Lung (tissue), 12 donors: ENCODE results near the gene RPUSD4. TPM values are rescaled to one million over a fixed set of nuclear protein-coding genes. Genes with fewer than 3 reads are reported as not detected.
A peak's percentile ranks its signal among the peaks of the same experiment; 100 is the strongest.

Source experiments
- ATAC-seq: fragments of 200-7000 bp; cut with Tn5 transposase; one replicate; pipeline ENCODE4 v1.9.1; 2020; ENCODE audit warnings: moderate number of reproducible peaks; ENCODE audit not compliant: insufficient read depth, low FRiP score
- DNase-seq, 3 donors: peaks; one replicate each; pipeline ENCODE4 v3.0.0-alpha.2; 2013 to 2017
- H3K27ac ChIP-seq, 2 donors: one replicate each; pipeline ENCODE4 v1.5.1; 2013; ENCODE audit warnings: mild to moderate bottlenecking in 2 of 2, moderate library complexity in 2 of 2, control low read depth in 1 of 2, inconsistent platforms in 1 of 2, low read depth in 1 of 2, low read length in 1 of 2
- H3K27me3 ChIP-seq, 3 donors: one replicate each; pipeline ENCODE4 v1.5.1; 2013; ENCODE audit warnings: low read length in 2 of 3; ENCODE audit not compliant: control insufficient read depth in 3 of 3, insufficient read depth in 3 of 3
- H3K36me3 ChIP-seq, 4 donors: one replicate each; pipeline ENCODE4 v1.5.1; 2013; ENCODE audit warnings: low read length in 4 of 4, mild to moderate bottlenecking in 1 of 4, moderate library complexity in 1 of 4; ENCODE audit not compliant: control insufficient read depth in 4 of 4, insufficient read depth in 4 of 4
- H3K4me1 ChIP-seq, 5 donors: one replicate each; pipeline ENCODE4 v1.5.1; 2013; ENCODE audit warnings: low read length in 5 of 5, mild to moderate bottlenecking in 2 of 5, moderate library complexity in 1 of 5; ENCODE audit not compliant: control insufficient read depth in 5 of 5, insufficient read depth in 5 of 5
- H3K4me3 ChIP-seq: one replicate; pipeline ENCODE4 v1.5.1; 2013; ENCODE audit warnings: mild to moderate bottlenecking, control low read depth, moderate library complexity
- H3K9ac ChIP-seq, 2 donors: one replicate each; pipeline ENCODE4 v1.5.1; 2013; ENCODE audit warnings: low read length in 2 of 2, control low read depth in 1 of 2; ENCODE audit not compliant: insufficient read depth in 1 of 2
- H3K9me3 ChIP-seq, 4 donors: one replicate each; pipeline ENCODE4 v1.5.1; 2013; ENCODE audit warnings: low read length in 3 of 4, mild to moderate bottlenecking in 1 of 4, moderate library complexity in 1 of 4; ENCODE audit not compliant: control insufficient read depth in 4 of 4, insufficient read depth in 3 of 4
- CTCF ChIP-seq: IDR thresholded peaks from 2 replicates; pipeline ENCODE4 v1.5.1; 2012; ENCODE audit warnings: mild to moderate bottlenecking; ENCODE audit errors: control extremely low read depth, extremely low read depth
- WGBS, 2 donors: extraction: QIAGEN DNeasy Blood & Tissue Kit; methylation state at CpG; one replicate each; pipeline ENCODE4 v1.1.7; 2013; 5-methylcytosine and 5-hydroxymethylcytosine counted together
- polyA plus RNA-seq, 2 donors: library from polyadenylated mRNA; stranded (reverse); fragments of 200-250 nt; gene quantifications; one replicate each; pipeline ENCODE4 v1.2.1, GENCODE V29; 2013
- total RNA-seq, 2 donors: library from RNA; depleted of rRNA in 1 of 2; stranded (reverse); fragments of >200 nt in 1 of 2; gene quantifications; one replicate each; pipeline ENCODE4 v1.2.1, GENCODE V29; 2014 to 2021
- donor health status: control.
- donor health status: control.
- donor health status: Bipolar disorder and iron deficiency.
- donor health status: healthy.
- donor health status: DM: yes; HTN: yes; CAD: no.

Gene RPUSD4
- total and polyA plus RNA-seq, 4 donors, result 13.3 to 27.8 (median 19.8) TPM

DNA sequence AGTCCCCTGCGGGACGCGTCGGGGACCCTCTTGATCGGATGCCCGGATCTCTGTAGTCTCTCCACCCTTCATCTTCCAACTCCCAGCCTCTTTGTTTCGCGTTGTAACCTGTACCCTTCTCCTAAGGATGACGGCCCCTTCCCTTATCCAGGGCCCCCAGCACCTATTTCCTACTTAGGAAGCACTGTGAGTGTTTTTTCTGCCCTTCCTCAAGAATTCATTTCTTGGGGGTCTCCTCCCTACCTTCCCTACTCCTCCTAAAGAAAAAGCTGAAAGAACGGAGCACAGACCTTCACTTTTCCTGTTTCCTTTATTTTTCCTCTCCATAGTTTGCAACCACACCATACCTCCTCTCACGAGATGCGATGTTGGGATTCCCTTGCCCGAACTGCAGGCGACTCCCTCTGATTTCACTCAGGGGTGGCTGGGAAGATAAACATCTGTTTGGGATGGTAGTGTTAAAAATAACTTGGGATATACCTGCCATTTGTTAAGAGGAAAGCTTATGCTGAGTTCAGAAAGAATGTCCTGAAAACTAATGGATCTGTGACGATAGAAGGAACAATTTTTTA, 725 bp upstream of the RPUSD4 start:
- H3K27me3 ChIP-seq, result no peaks in the 10 kb centered on the region
- peak overlapping the region; percentile 0 to 21 for H3K27ac ChIP-seq
- H3K36me3 ChIP-seq, result peaks cover 3 to 12% (median 5%) of the 10 kb centered on the region in 4 donors
- no peak for TF ChIP-seq CTCF
- H3K4me1 ChIP-seq, result peaks cover 6 to 22% (median 14%) of the 10 kb centered on the region in 5 donors
- ATAC-seq (no peak), DNase-seq (peak in 1 of 3 donors; percentile 13)
- WGBS, 2 donors, result 3 to 4% methylated on average over 15 of the region's 15 CpGs
- peak overlapping the region; percentile 95 for H3K4me3 ChIP-seq
- no peaks in the 10 kb centered on the region for H3K9me3 ChIP-seq
- H3K9ac ChIP-seq, result peak overlapping the region; percentile 48 to 72

- TF ChIP-seq CTCF, result no peak
- Histone ChIP-seq H3K4me3 (peak overlapping the region; percentile 95), H3K27ac (peak overlapping the region; percentile 62 to 76), H3K27me3 (no peaks in the 10 kb centered on the region), H3K36me3 (peaks cover 3 to 17% (median 5%) of the 10 kb centered on the region in 4 donors), H3K4me1 (peaks cover 4 to 22% (median 14%) of the 10 kb centered on the region in 5 donors), H3K9me3 (no peaks in the 10 kb centered on the region), H3K9ac (peak overlapping the region; percentile 41 to 94)
- WGBS, 2 donors, result 5 to 6% methylated on average over 20 of the region's 20 CpGs
- ATAC-seq, result no peak
- no peak for DNase-seq
Observed at GRCh38 chr11:126210871-126211235, 597 bp downstream of the RPUSD4 start.

GRCh38 chr11:126207896-126208295, 3.6 kb downstream of the RPUSD4 start:
- 91 to 97% methylated on average over 2 of the region's 2 CpGs for WGBS, 2 donors
- Histone ChIP-seq H3K4me3 (no peak overlapping the region), H3K9ac (no peak overlapping the region), H3K27ac (no peak overlapping the region), H3K4me1 (peaks cover 4 to 17% (median 11%) of the 10 kb centered on the region in 5 donors), H3K36me3 (peaks cover 17 to 42% (median 22%) of the 10 kb centered on the region in 4 donors), H3K27me3 (no peaks in the 10 kb centered on the region), H3K9me3 (no peaks in the 10 kb centered on the region)
- no peak for TF ChIP-seq CTCF
- DNase-seq, result no peak
- no peak for ATAC-seq

GRCh38 chr11:126205359-126205758, 6.1 kb downstream of the RPUSD4 start:
- ATAC-seq, result no peak
- WGBS, 2 donors, result 96 to 97% methylated on average over 14 of the region's 14 CpGs

More at GRCh38 chr11:126205359-126205758, 6.1 kb downstream of the RPUSD4 start:
- H3K4me3 ChIP-seq, result no peak overlapping the region
- H3K27me3 ChIP-seq, result no peaks in the 10 kb centered on the region
- peaks cover 0 to 2% (median 0%) of the 10 kb centered on the region in 5 donors for H3K4me1 ChIP-seq
- no peak overlapping the region for H3K27ac ChIP-seq
- no peak overlapping the region for H3K9ac ChIP-seq
- no peak for DNase-seq
- TF ChIP-seq CTCF, result no peak
- peaks cover 30 to 54% (median 34%) of the 10 kb centered on the region in 4 donors for H3K36me3 ChIP-seq
- no peaks in the 10 kb centered on the region for H3K9me3 ChIP-seq
